GM10266 (cell line): Measurements from ENCODE around the gene ATN1.
A peak's percentile ranks its signal among the peaks of the same experiment; 100 is the strongest.

ENCODE experiments used
- DNase-seq: peaks from one replicate; pipeline ENCODE4 v3.0.0; 2012; ENCODE audit errors: extremely low spot score
- TF ChIP-seq, protein P1 (sequence below): IDR thresholded peaks from 2 replicates; pipeline ENCODE4 v1.5.1; 2012; ENCODE audit warnings: mild to moderate bottlenecking, low read depth; ENCODE audit not compliant: control insufficient read depth, insufficient read depth; ENCODE audit errors: missing control alignments

Gene ATN1

DNA sequence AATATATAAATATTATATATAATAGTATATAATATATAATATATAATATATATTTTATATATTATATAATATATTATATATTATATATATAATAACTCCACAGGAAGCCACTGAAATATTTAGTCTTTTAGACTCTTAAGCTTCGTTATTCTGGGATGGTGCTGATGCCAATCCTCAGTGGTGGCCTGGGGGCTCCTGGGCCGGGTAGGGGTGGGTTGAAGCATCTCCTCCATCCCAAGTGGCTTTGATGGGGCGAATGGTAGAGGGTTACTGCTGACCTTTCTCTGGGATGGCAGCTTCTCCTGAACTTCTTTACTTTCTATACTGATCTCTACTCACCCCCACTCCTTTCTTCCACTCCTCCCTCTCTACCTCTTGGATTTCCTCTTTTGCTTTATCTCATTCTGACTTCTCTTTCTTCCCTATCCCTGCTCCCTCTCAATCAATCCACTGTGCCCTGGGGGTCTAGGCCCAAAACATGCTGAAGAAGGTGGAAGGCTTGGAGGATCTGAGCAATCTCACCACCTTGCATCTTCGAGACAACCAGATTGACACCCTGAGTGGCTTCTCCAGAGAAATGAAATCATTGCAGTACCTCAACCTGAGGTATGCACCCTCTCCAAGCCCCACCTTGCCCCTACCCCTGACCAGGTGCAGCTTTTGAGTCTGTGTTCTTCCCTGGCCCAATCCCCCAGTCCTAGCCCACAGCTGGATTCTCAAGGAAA, 18.2 kb upstream of the ATN1 start:
- TF ChIP-seq, protein P1, sequence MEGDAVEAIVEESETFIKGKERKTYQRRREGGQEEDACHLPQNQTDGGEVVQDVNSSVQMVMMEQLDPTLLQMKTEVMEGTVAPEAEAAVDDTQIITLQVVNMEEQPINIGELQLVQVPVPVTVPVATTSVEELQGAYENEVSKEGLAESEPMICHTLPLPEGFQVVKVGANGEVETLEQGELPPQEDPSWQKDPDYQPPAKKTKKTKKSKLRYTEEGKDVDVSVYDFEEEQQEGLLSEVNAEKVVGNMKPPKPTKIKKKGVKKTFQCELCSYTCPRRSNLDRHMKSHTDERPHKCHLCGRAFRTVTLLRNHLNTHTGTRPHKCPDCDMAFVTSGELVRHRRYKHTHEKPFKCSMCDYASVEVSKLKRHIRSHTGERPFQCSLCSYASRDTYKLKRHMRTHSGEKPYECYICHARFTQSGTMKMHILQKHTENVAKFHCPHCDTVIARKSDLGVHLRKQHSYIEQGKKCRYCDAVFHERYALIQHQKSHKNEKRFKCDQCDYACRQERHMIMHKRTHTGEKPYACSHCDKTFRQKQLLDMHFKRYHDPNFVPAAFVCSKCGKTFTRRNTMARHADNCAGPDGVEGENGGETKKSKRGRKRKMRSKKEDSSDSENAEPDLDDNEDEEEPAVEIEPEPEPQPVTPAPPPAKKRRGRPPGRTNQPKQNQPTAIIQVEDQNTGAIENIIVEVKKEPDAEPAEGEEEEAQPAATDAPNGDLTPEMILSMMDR = no peak
- DNase-seq = no peak

DNA sequence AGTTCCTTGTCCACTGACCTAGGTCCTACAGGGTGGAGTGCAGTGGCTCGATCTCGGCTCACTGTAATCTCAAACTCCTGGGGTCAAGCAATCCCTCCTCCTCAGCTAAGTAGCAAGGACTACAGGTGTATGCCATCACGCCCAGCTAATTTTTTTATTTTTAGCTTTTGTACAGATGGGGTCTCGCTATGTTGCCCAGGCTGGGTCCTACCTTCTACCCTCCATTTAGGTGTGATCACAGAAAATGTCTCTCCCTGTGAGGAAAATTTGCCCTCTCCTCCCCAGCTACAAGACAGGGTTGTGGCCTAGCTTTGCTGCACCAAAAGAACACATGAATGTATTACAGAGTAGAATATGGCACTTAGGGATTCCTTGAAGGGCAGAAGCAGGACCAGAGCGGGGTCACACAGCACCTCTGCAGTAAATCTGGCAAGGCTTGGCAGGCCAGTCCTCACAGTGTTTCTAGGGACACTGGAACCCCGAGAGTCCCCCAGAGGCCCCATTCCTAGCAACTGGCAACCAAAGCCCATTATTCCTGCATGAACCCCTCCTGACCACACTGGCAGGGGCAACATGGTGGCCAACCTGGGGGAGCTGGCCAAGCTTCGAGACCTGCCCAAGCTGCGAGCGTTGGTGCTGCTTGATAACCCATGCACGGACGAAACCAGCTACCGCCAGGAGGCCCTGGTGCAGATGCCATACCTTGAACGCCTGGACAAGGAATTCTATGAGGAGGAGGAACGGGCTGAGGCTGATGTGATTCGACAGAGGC, 15.4 kb upstream of the ATN1 start:
- TF ChIP-seq, protein P1 = no peak
- no peak for DNase-seq

DNA sequence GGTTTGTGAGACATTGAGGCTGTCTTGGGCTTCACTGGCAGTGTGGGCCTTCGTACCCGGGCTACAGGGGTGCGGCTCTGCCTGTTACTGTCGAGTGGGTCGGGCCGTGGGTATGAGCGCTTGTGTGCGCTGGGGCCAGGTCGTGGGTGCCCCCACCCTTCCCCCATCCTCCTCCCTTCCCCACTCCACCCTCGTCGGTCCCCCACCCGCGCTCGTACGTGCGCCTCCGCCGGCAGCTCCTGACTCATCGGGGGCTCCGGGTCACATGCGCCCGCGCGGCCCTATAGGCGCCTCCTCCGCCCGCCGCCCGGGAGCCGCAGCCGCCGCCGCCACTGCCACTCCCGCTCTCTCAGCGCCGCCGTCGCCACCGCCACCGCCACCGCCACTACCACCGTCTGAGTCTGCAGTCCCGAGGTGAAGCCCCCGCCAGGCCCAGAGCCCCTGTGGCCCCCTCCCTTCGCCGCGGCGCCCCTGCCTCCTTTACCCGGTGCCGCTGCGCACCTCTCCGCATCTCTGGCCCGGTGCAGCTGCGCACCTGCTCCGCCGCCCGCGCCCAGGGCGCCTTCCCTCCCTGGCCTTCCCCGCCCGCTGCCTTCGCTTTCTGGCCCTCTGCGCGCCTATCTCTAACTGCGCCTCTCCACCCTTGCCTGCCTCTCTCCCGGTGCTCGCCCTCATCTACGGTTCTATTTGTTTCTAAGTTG, 13.4 kb upstream of the ATN1 start, which contains the start of gene ENO2:
Gene ENO2, plus strand, starts transcription at position 335 of the 701 bp plus-strand sequence. CDS start 1,253 bp downstream, outside the sequence.
- TF ChIP-seq, protein P1 = no peak
- DNase-seq = peak; percentile 88

DNA sequence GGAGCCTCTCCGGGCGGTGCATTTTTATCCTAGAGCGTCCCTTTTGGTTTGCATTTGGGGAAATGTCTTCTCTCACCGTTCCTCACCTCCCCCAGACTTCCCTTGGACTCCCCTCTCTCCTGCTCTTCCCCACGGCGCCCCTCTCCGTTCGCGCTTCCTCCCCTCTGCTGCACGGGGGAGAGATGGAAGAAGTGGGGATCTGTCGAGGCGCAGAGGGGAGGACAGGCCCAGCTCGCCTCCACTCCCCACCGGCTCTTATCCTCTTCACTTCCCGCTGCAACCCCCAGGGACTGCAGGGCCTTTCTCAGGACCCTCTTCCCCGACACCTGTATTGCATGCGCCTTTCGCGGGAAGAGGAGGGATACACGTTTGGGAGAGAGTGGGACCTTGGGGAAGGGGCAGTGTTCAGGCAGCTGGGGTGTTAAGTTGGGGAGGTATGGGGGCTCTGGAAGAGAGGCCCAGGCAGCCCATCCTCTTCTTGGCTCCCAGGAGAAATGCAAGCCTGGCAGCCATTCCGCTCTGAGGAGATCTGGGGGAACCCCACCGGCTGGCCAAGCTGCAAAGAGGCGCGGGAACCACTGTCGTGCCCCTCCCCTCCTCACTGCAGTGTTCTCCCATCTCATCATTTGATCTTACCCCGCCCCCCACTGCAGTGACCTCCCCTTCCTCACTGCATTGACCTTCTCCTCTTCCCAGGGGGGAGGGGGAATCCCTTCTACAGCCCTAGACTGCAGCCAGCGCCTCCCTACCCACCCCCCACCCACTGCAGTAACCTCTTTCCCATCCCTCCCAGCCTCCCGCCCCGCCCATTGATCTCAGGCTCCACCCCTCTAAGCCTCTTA, 12.6 kb upstream of the ATN1 start:
- DNase-seq = peak; percentile 78
- TF ChIP-seq, protein P1 = no peak

DNA sequence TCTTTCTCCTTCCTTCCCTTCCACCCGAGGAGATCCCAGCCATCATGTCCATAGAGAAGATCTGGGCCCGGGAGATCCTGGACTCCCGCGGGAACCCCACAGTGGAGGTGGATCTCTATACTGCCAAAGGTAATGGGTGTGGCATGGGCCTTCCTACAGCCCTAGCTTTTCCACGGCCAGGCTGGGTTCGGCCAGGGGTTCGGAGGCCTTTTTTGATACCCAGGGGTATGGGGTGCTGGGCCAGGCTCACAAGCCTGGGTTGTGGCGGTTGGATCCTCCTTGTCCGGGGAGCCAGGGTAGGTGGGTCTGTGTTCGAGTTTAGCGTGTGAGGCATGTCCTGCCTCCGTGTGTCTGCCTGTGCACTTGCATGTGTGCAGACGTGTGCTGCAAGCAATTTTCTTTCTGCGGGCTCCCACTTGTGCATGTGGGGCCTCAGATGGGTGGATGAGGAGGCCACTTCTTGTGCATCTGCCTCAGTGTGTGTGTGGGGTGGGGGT, 11.9 kb upstream of the ATN1 start:
- TF ChIP-seq, protein P1 = no peak
- DNase-seq = no peak

DNA sequence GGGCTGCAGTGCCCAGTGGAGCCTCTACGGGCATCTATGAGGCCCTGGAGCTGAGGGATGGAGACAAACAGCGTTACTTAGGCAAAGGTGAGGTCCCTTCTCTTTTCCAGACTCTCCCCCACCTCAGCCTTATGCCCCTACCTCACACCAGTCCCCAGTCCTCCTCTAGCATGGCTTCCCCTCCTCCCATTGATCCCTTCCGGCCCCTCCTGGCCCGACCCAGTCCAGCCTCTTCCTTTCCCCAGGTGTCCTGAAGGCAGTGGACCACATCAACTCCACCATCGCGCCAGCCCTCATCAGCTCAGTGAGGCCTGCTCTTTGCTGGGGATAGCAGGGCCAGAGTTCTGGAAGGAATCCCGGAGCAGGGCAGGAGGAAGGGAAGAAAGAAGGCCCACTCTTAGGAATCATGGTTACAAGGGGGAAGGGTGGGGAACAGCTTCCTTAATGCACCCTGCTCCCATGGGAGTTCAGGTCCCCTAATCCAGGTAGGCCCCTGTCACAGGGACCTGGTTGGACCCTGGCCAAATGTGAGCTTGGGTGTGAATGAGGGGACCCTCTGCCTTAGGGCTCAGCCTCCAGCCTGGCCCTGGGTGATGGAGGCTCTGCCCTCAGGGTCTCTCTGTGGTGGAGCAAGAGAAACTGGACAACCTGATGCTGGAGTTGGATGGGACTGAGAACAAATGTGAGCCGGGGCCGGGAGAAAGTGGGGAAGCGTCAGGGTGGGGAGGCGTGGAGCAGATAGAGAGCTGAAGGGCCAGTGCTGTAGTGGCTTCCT, 11.1 kb upstream of the ATN1 start:
- DNase-seq = no peak
- TF ChIP-seq, protein P1 = no peak
